CD4-positive, alpha-beta T cell treated with Interleukin-4 for 4 hours (primary cell): ENCODE results near the gene ARL14EP.

Source experiments
- DNase-seq: peaks from one replicate; pipeline ENCODE4 v3.0.0-alpha.2; 2020

Gene ARL14EP

GRCh38 chr11:30322826-30323710, at the start of gene ARL14EP:
TSS of gene ARL14EP (plus strand) at chr11:30323104. CDS start at chr11:30330949, 7,845 bp downstream.
- DNase-seq, result peak; percentile 93

GRCh38 chr11:30277176-30277575, 45.7 kb upstream of the ARL14EP start:
- DNase-seq, result no peak

- no peak for DNase-seq
Observed at GRCh38 chr11:30279796-30280195, 43.1 kb upstream of the ARL14EP start.

GRCh38 chr11:30281476-30282288, 41.2 kb upstream of the ARL14EP start:
- no peak for DNase-seq

GRCh38 chr11:30282289-30282631, 40.6 kb upstream of the ARL14EP start:
- DNase-seq, result peak; percentile 12

GRCh38 chr11:30284836-30285235, 38.1 kb upstream of the ARL14EP start:
- DNase-seq, result no peak

- DNase-seq, result no peak
Observed at GRCh38 chr11:30285416-30286121, 37.3 kb upstream of the ARL14EP start.

- no peak for DNase-seq
Observed at GRCh38 chr11:30291331-30291730, 31.6 kb upstream of the ARL14EP start.

GRCh38 chr11:30292545-30292944, 30.4 kb upstream of the ARL14EP start:
- no peak for DNase-seq

- DNase-seq, result no peak
Observed at GRCh38 chr11:30295178-30295885, 27.6 kb upstream of the ARL14EP start.

GRCh38 chr11:30304620-30305019, 18.3 kb upstream of the ARL14EP start:
- DNase-seq, result no peak

- DNase-seq, result no peak
Observed at GRCh38 chr11:30310623-30311022, 12.3 kb upstream of the ARL14EP start.

- no peak for DNase-seq
Observed at GRCh38 chr11:30311189-30311588, 11.7 kb upstream of the ARL14EP start.

GRCh38 chr11:30312243-30312642, 10.7 kb upstream of the ARL14EP start:
- DNase-seq, result no peak

- DNase-seq, result no peak
Observed at GRCh38 chr11:30313580-30313979, 9.3 kb upstream of the ARL14EP start.

- no peak for DNase-seq
Observed at GRCh38 chr11:30314625-30315024, 8.3 kb upstream of the ARL14EP start.

- DNase-seq, result no peak
Observed at GRCh38 chr11:30316237-30316636, 6.7 kb upstream of the ARL14EP start.

GRCh38 chr11:30317030-30317429, 5.9 kb upstream of the ARL14EP start:
- no peak for DNase-seq

- no peak for DNase-seq
Observed at GRCh38 chr11:30321321-30321720, 1.6 kb upstream of the ARL14EP start.

GRCh38 chr11:30322191-30322590, 713 bp upstream of the ARL14EP start:
- no peak for DNase-seq

GRCh38 chr11:30326114-30326778, 3.3 kb downstream of the ARL14EP start:
- peak; percentile 19 for DNase-seq

- DNase-seq, result peak; percentile 36
Observed at GRCh38 chr11:30326906-30327305, 4.0 kb downstream of the ARL14EP start.
